Liver (tissue), 9 donors: Measurements from ENCODE around the gene TFCP2. TPM values are rescaled to one million over a fixed set of nuclear protein-coding genes. Genes with fewer than 3 reads are reported as not detected.

Experiments used
- DNase-seq: peaks from one replicate; pipeline ENCODE4 v3.0.0-alpha.2; 2017; ENCODE audit warnings: low spot score
- H3K27ac ChIP-seq, 2 donors: one replicate each; pipeline ENCODE4 v1.7.0; 2013; ENCODE audit warnings: inconsistent platforms in 2 of 2, low read length in 2 of 2, control low read depth in 1 of 2, low read depth in 1 of 2, mild to moderate bottlenecking in 1 of 2
- H3K27me3 ChIP-seq, 4 donors: one replicate each; pipeline versions ENCODE4 v1.6.1 to v1.7.0; 2013; ENCODE audit warnings: low read length in 3 of 4, inconsistent platforms in 1 of 4, mild to moderate bottlenecking in 1 of 4, moderate library complexity in 1 of 4; ENCODE audit not compliant: control insufficient read depth in 4 of 4, insufficient read depth in 4 of 4
- H3K36me3 ChIP-seq, 4 donors: one replicate each; pipeline versions ENCODE4 v1.6.1 to v1.7.0; 2013; ENCODE audit warnings: low read length in 3 of 4, mild to moderate bottlenecking in 3 of 4, low read depth in 1 of 4, moderate library complexity in 1 of 4; ENCODE audit not compliant: control insufficient read depth in 4 of 4, insufficient read depth in 3 of 4
- H3K4me1 ChIP-seq, 4 donors: one replicate each; pipeline versions ENCODE4 v1.6.1 to v1.7.0; 2013; ENCODE audit warnings: low read length in 3 of 4, mild to moderate bottlenecking in 3 of 4, moderate library complexity in 1 of 4; ENCODE audit not compliant: control insufficient read depth in 4 of 4, insufficient read depth in 4 of 4
- H3K4me3 ChIP-seq, 3 donors: one replicate each; pipeline versions ENCODE4 v1.6.1 to v1.7.0; 2013; ENCODE audit warnings: low read length in 3 of 3, control low read depth in 1 of 3, low read depth in 1 of 3, mild to moderate bottlenecking in 1 of 3
- H3K9ac ChIP-seq, 2 donors: one replicate each; pipeline ENCODE4 v1.7.0; 2013; ENCODE audit warnings: low read length in 2 of 2, mild to moderate bottlenecking in 2 of 2, moderate library complexity in 2 of 2, control low read depth in 1 of 2, low read depth in 1 of 2
- H3K9me3 ChIP-seq, 4 donors: one replicate each; pipeline versions ENCODE4 v1.6.1 to v1.7.0; 2013; ENCODE audit warnings: low read length in 3 of 4; ENCODE audit not compliant: control insufficient read depth in 4 of 4
- EGR1 ChIP-seq, 2 donors: IDR thresholded peaks; 2 replicates each; pipeline ENCODE4 v1.6.1; 2016 to 2018; ENCODE audit warnings: antibody characterized with exemption in 2 of 2, low read depth in 2 of 2
- FOXA1 ChIP-seq: IDR thresholded peaks from 2 replicates; pipeline ENCODE4 v1.6.1; 2016; ENCODE audit warnings: antibody characterized with exemption
- FOXA2 ChIP-seq: IDR thresholded peaks from 2 replicates; pipeline ENCODE4 v1.6.1; 2016; ENCODE audit warnings: antibody characterized with exemption
- GABPA ChIP-seq, 2 donors: IDR thresholded peaks in 1 of 2; conservative IDR thresholded peaks in 1 of 2; 2 replicates each; pipeline ENCODE4 v1.6.1; 2016; ENCODE audit warnings: antibody characterized with exemption in 2 of 2, mild to moderate bottlenecking in 1 of 2, moderate library complexity in 1 of 2
- HNF4A ChIP-seq, 2 donors: conservative IDR thresholded peaks; 2 replicates each; pipeline ENCODE4 v1.6.1; 2016; ENCODE audit warnings: antibody characterized with exemption in 2 of 2, mild to moderate bottlenecking in 2 of 2
- HNF4G ChIP-seq: IDR thresholded peaks from 2 replicates; pipeline ENCODE4 v1.6.1; 2016; ENCODE audit warnings: antibody characterized with exemption
- JUND ChIP-seq, 2 donors: IDR thresholded peaks; 2 replicates each; pipeline ENCODE4 v1.6.1; 2016; ENCODE audit warnings: antibody characterized with exemption in 2 of 2
- NR2F2 ChIP-seq: IDR thresholded peaks from 2 replicates; pipeline ENCODE4 v1.6.1; 2016; ENCODE audit warnings: antibody characterized with exemption
- RAD21 ChIP-seq, 2 donors: IDR thresholded peaks; 2 replicates each; pipeline ENCODE4 v1.6.1; 2016; ENCODE audit warnings: antibody characterized with exemption in 2 of 2, mild to moderate bottlenecking in 2 of 2
- RXRA ChIP-seq, 2 donors: IDR thresholded peaks; 2 replicates each; pipeline ENCODE4 v1.6.1; 2017 to 2018; ENCODE audit warnings: antibody characterized with exemption in 2 of 2, mild to moderate bottlenecking in 1 of 2
- SP1 ChIP-seq: IDR thresholded peaks from 2 replicates; pipeline ENCODE4 v1.6.1; 2018; ENCODE audit warnings: antibody characterized with exemption, mild to moderate bottlenecking
- TAF1 ChIP-seq: conservative IDR thresholded peaks from 2 replicates; pipeline ENCODE4 v1.6.1; 2016; ENCODE audit warnings: antibody characterized with exemption, mild to moderate bottlenecking
- YY1 ChIP-seq: IDR thresholded peaks from 2 replicates; pipeline ENCODE4 v1.6.1; 2016; ENCODE audit warnings: antibody characterized with exemption, mild to moderate bottlenecking
- WGBS: extraction: QIAGEN DNeasy Blood & Tissue Kit; methylation state at CpG from one replicate; pipeline ENCODE4 v1.1.7; 2013; 5-methylcytosine and 5-hydroxymethylcytosine counted together
- polyA plus RNA-seq, 2 donors: library from polyadenylated mRNA; stranded (reverse) in 1 of 2; unstranded in 1 of 2; fragments of 200-250 nt in 1 of 2; fragments of >200 nt in 1 of 2; fragmentation: Nextera tagmentation in 1 of 2; extraction: Ambion mirVana in 1 of 2; gene quantifications; one replicate each; pipeline versions ENCODE4 v1.2.1 to v1.2.3, GENCODE V29; 2013 to 2015
- total RNA-seq, 2 donors: library from RNA; depleted of rRNA; stranded (reverse); fragments of >200 nt; gene quantifications; one replicate each; pipeline ENCODE4 v1.2.3, GENCODE V29; 2014
- TF ChIP-seq, protein P1 (sequence below): IDR thresholded peaks from 2 replicates; pipeline ENCODE4 v1.6.1; 2016; ENCODE audit warnings: antibody characterized with exemption
- TF ChIP-seq, protein P2 (sequence below): IDR thresholded peaks from 2 replicates; pipeline ENCODE4 v1.6.1; 2016; ENCODE audit warnings: antibody characterized with exemption, mild to moderate bottlenecking
- TF ChIP-seq, protein P3 (sequence below): IDR thresholded peaks from 2 replicates; pipeline ENCODE4 v1.6.1; 2016; ENCODE audit warnings: antibody characterized with exemption
- TF ChIP-seq, protein P4 (sequence below): fragments of 150-350 bp; IDR thresholded peaks from 2 replicates; pipeline ENCODE4 v1.5.1; 2017; ENCODE audit warnings: improper control_type of control experiment, low read depth, low read length; ENCODE audit not compliant: missing input control
- TF ChIP-seq, protein P5 (sequence below): IDR thresholded peaks from 2 replicates; pipeline ENCODE4 v1.6.1; 2016; ENCODE audit warnings: antibody characterized with exemption
- donor health status: healthy.
- donor health status: healthy.
- donor health status: healthy.
- donor health status: healthy.
- donor health status: healthy.

Gene TFCP2
- total and polyA plus RNA-seq, 4 donors, result 1.6 to 8.6 (median 5.1) TPM

DNA sequence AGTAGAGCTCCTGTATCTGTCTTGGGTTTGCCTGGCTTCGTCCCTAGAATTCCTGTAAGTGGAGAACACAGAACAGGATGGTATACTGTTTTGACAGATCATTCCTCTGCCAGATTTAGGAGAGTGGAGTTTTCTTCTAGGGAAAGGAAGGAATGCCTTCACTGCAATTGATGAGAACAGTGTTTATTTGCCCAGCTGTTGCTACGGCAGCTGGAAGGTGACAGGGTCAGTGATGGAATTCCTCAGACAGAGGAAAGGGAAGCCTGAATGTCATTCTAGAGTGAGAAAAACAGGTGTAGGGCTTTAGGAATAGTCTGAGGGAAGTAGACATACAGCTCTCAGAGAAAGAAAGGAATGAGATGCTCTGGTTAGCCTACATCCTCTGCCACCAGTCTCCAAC lies 101.3 kb downstream of the TFCP2 start:
- 94% methylated on average over 2 of the region's 2 CpGs for WGBS
- Histone ChIP-seq H3K36me3 (peaks cover 4 to 22% (median 12%) of the 10 kb centered on the region in 4 donors), H3K4me3 (no peak overlapping the region), H3K27ac (no peak overlapping the region), H3K4me1 (peaks cover 0 to 5% (median under 1%) of the 10 kb centered on the region in 4 donors), H3K27me3 (no peaks in the 10 kb centered on the region), H3K9me3 (no peaks in the 10 kb centered on the region), H3K9ac (no peak overlapping the region)
- TF ChIP-seq, protein P1, sequence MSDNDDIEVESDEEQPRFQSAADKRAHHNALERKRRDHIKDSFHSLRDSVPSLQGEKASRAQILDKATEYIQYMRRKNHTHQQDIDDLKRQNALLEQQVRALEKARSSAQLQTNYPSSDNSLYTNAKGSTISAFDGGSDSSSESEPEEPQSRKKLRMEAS, result no peak
- no peak for TF ChIP-seq HNF4A (conservative IDR thresholded peaks at IDR 0.05)
- no peak for TF ChIP-seq HNF4G
- TF ChIP-seq JUND (IDR thresholded peaks at IDR 0.05), result no peak
- no peak for TF ChIP-seq TAF1
- TF ChIP-seq, protein P2, sequence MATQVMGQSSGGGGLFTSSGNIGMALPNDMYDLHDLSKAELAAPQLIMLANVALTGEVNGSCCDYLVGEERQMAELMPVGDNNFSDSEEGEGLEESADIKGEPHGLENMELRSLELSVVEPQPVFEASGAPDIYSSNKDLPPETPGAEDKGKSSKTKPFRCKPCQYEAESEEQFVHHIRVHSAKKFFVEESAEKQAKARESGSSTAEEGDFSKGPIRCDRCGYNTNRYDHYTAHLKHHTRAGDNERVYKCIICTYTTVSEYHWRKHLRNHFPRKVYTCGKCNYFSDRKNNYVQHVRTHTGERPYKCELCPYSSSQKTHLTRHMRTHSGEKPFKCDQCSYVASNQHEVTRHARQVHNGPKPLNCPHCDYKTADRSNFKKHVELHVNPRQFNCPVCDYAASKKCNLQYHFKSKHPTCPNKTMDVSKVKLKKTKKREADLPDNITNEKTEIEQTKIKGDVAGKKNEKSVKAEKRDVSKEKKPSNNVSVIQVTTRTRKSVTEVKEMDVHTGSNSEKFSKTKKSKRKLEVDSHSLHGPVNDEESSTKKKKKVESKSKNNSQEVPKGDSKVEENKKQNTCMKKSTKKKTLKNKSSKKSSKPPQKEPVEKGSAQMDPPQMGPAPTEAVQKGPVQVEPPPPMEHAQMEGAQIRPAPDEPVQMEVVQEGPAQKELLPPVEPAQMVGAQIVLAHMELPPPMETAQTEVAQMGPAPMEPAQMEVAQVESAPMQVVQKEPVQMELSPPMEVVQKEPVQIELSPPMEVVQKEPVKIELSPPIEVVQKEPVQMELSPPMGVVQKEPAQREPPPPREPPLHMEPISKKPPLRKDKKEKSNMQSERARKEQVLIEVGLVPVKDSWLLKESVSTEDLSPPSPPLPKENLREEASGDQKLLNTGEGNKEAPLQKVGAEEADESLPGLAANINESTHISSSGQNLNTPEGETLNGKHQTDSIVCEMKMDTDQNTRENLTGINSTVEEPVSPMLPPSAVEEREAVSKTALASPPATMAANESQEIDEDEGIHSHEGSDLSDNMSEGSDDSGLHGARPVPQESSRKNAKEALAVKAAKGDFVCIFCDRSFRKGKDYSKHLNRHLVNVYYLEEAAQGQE, result no peak
- no peak for TF ChIP-seq EGR1 (IDR thresholded peaks at IDR 0.05; ENCODE audit: low read depth in 2 of 2)
- TF ChIP-seq NR2F2, result no peak
- TF ChIP-seq, protein P3, sequence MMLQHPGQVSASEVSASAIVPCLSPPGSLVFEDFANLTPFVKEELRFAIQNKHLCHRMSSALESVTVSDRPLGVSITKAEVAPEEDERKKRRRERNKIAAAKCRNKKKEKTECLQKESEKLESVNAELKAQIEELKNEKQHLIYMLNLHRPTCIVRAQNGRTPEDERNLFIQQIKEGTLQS, result no peak
- TF ChIP-seq, protein P4, sequence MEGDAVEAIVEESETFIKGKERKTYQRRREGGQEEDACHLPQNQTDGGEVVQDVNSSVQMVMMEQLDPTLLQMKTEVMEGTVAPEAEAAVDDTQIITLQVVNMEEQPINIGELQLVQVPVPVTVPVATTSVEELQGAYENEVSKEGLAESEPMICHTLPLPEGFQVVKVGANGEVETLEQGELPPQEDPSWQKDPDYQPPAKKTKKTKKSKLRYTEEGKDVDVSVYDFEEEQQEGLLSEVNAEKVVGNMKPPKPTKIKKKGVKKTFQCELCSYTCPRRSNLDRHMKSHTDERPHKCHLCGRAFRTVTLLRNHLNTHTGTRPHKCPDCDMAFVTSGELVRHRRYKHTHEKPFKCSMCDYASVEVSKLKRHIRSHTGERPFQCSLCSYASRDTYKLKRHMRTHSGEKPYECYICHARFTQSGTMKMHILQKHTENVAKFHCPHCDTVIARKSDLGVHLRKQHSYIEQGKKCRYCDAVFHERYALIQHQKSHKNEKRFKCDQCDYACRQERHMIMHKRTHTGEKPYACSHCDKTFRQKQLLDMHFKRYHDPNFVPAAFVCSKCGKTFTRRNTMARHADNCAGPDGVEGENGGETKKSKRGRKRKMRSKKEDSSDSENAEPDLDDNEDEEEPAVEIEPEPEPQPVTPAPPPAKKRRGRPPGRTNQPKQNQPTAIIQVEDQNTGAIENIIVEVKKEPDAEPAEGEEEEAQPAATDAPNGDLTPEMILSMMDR, result no peak
- no peak for TF ChIP-seq GABPA (IDR thresholded peaks at IDR 0.05 in 1 of 2, conservative IDR thresholded peaks at IDR 0.05 in 1 of 2)
- TF ChIP-seq RAD21 (IDR thresholded peaks at IDR 0.05), result no peak
- no peak for TF ChIP-seq RXRA (IDR thresholded peaks at IDR 0.05)
- TF ChIP-seq YY1, result no peak
- TF ChIP-seq, protein P5, sequence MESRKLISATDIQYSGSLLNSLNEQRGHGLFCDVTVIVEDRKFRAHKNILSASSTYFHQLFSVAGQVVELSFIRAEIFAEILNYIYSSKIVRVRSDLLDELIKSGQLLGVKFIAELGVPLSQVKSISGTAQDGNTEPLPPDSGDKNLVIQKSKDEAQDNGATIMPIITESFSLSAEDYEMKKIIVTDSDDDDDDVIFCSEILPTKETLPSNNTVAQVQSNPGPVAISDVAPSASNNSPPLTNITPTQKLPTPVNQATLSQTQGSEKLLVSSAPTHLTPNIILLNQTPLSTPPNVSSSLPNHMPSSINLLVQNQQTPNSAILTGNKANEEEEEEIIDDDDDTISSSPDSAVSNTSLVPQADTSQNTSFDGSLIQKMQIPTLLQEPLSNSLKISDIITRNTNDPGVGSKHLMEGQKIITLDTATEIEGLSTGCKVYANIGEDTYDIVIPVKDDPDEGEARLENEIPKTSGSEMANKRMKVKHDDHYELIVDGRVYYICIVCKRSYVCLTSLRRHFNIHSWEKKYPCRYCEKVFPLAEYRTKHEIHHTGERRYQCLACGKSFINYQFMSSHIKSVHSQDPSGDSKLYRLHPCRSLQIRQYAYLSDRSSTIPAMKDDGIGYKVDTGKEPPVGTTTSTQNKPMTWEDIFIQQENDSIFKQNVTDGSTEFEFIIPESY, result no peak
- TF ChIP-seq FOXA1, result no peak
- no peak for TF ChIP-seq SP1
- no peak for TF ChIP-seq FOXA2
- DNase-seq, result no peak
